Body of pancreas (tissue), 4 donors: Measurements from ENCODE around the gene XPO1.

Experiments
- POLR2A ChIP-seq, 3 donors: fragments of 450-650 bp; IDR thresholded peaks; one replicate each; pipeline ENCODE4 v1.6.1; 2016; ENCODE audit warnings: antibody characterized with exemption in 3 of 3, mild to moderate bottlenecking in 2 of 3
- TF ChIP-seq, protein P1 (sequence below), 7 experiments: fragments of 450-650 bp in 4 of 7; fragments of 200-600 bp in 3 of 7; sonication (generic) in 3 of 7; IDR thresholded peaks; one replicate each; pipeline ENCODE4 v1.5.1; 2016 to 2019; ENCODE audit warnings: antibody characterized with exemption in 7 of 7

- TF ChIP-seq, protein P1, sequence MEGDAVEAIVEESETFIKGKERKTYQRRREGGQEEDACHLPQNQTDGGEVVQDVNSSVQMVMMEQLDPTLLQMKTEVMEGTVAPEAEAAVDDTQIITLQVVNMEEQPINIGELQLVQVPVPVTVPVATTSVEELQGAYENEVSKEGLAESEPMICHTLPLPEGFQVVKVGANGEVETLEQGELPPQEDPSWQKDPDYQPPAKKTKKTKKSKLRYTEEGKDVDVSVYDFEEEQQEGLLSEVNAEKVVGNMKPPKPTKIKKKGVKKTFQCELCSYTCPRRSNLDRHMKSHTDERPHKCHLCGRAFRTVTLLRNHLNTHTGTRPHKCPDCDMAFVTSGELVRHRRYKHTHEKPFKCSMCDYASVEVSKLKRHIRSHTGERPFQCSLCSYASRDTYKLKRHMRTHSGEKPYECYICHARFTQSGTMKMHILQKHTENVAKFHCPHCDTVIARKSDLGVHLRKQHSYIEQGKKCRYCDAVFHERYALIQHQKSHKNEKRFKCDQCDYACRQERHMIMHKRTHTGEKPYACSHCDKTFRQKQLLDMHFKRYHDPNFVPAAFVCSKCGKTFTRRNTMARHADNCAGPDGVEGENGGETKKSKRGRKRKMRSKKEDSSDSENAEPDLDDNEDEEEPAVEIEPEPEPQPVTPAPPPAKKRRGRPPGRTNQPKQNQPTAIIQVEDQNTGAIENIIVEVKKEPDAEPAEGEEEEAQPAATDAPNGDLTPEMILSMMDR (IDR thresholded peaks at IDR 0.05): peak in 1 of 7 experiments; percentile 5
- TF ChIP-seq POLR2A (IDR thresholded peaks at IDR 0.05): no peak
Observed at GRCh38 chr2:61536180-61536571, 2.0 kb downstream of the XPO1 start.
